Chondrocyte (in vitro differentiated cells): Measurements from ENCODE around the gene GUK1. TPM values are rescaled to one million over a fixed set of nuclear protein-coding genes. Genes with fewer than 3 reads are reported as not detected.

Experiments
- DNase-seq: peaks from one replicate; pipeline ENCODE4 v3.0.0; 2021; ENCODE audit warnings: mixed read lengths, low spot score
- H3K27ac Mint-ChIP-seq: one replicate; pipeline ENCODE4 v1.8.0; 2021; ENCODE audit warnings: mild to moderate bottlenecking, moderate library complexity, mixed read lengths; ENCODE audit not compliant: unreplicated experiment
- H3K27me3 Mint-ChIP-seq: 2 replicates; pipeline ENCODE4 v1.8.0; 2021; ENCODE audit warnings: low read depth, mixed read lengths
- H3K36me3 Mint-ChIP-seq: 2 replicates; pipeline ENCODE4 v1.8.0; 2021; ENCODE audit warnings: low read depth, mixed read lengths
- H3K4me1 Mint-ChIP-seq: 2 replicates; pipeline ENCODE4 v1.8.0; 2021; ENCODE audit warnings: low read depth, mild to moderate bottlenecking, mixed read lengths
- H3K4me3 Mint-ChIP-seq: one replicate; pipeline ENCODE4 v1.8.0; 2021; ENCODE audit warnings: mild to moderate bottlenecking, moderate library complexity, mixed read lengths; ENCODE audit not compliant: unreplicated experiment
- H3K9me3 Mint-ChIP-seq: 2 replicates; pipeline ENCODE4 v1.8.0; 2021; ENCODE audit warnings: low read depth, mixed read lengths
- total RNA-seq: library from RNA; stranded (reverse); gene quantifications from 3 replicates; pipeline ENCODE4 v1.2.1, GENCODE V29; 2021
- TF ChIP-seq, protein P1 (sequence below): fragments of 200-600 bp; sonication (generic); IDR thresholded peaks from 2 replicates; pipeline ENCODE4 v1.5.0; 2021; ENCODE audit warnings: antibody characterized with exemption, mild to moderate bottlenecking, moderate library complexity

GUK1 gene
- total RNA-seq, 1 donor from 2014 or later: 196 TPM

- Mint-ChIP-seq H3K27ac (no peak overlapping the region), H3K9me3 (no peaks in the 10 kb centered on the region), H3K27me3 (no peaks in the 10 kb centered on the region), H3K4me1 (peaks cover 23% of the 10 kb centered on the region), H3K36me3 (no peaks in the 10 kb centered on the region), H3K4me3 (no peak overlapping the region)
- no peak for DNase-seq
- TF ChIP-seq, protein P1, sequence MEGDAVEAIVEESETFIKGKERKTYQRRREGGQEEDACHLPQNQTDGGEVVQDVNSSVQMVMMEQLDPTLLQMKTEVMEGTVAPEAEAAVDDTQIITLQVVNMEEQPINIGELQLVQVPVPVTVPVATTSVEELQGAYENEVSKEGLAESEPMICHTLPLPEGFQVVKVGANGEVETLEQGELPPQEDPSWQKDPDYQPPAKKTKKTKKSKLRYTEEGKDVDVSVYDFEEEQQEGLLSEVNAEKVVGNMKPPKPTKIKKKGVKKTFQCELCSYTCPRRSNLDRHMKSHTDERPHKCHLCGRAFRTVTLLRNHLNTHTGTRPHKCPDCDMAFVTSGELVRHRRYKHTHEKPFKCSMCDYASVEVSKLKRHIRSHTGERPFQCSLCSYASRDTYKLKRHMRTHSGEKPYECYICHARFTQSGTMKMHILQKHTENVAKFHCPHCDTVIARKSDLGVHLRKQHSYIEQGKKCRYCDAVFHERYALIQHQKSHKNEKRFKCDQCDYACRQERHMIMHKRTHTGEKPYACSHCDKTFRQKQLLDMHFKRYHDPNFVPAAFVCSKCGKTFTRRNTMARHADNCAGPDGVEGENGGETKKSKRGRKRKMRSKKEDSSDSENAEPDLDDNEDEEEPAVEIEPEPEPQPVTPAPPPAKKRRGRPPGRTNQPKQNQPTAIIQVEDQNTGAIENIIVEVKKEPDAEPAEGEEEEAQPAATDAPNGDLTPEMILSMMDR: no peak
Measured at GRCh38 chr1:228162286-228163006, 22.4 kb downstream of the GUK1 start.

- peaks cover 27% of the 10 kb centered on the region for H3K4me1 Mint-ChIP-seq
- no peaks in the 10 kb centered on the region for H3K36me3 Mint-ChIP-seq
- TF ChIP-seq, protein P1: no peak
- DNase-seq: no peak
- no peak overlapping the region for H3K4me3 Mint-ChIP-seq
- H3K27ac Mint-ChIP-seq: no peak overlapping the region
- H3K27me3 Mint-ChIP-seq: no peaks in the 10 kb centered on the region
- H3K9me3 Mint-ChIP-seq: no peaks in the 10 kb centered on the region
Measured at GRCh38 chr1:228163007-228163753, 23.1 kb downstream of the GUK1 start.

- TF ChIP-seq, protein P1: no peak
- no peak for DNase-seq
- Mint-ChIP-seq H3K27me3 (no peaks in the 10 kb centered on the region), H3K9me3 (no peaks in the 10 kb centered on the region), H3K4me3 (no peak overlapping the region), H3K27ac (peak overlapping the region; percentile 80), H3K4me1 (peaks cover 27% of the 10 kb centered on the region), H3K36me3 (no peaks in the 10 kb centered on the region)
Measured at GRCh38 chr1:228163776-228164519, 23.9 kb downstream of the GUK1 start.

- Mint-ChIP-seq H3K27me3 (no peaks in the 10 kb centered on the region), H3K36me3 (no peaks in the 10 kb centered on the region), H3K4me1 (peaks cover 27% of the 10 kb centered on the region), H3K4me3 (peak overlapping the region; percentile 91), H3K9me3 (no peaks in the 10 kb centered on the region), H3K27ac (peak overlapping the region; percentile 99)
- no peak for DNase-seq
- TF ChIP-seq, protein P1: no peak
Measured at GRCh38 chr1:228164561-228165371, 24.7 kb downstream of the GUK1 start.
